Frontal cortex (tissue), 4 donors: ENCODE results near the gene CS. TPM values are rescaled to one million over a fixed set of nuclear protein-coding genes. Genes with fewer than 3 reads are reported as not detected.

ENCODE experiments used
- DNase-seq, 2 donors: peaks; one replicate each; pipeline ENCODE4 v3.0.0; 2012; ENCODE audit warnings: low spot score in 2 of 2
- FAIRE-seq: peaks from 2 replicates; lab custom pipeline; 2012; peaks lifted over from hg19 to GRCh38; lab: Jason Lieb, UNC
- total RNA-seq: library from RNA; depleted of rRNA; stranded (reverse); fragments of >200 nt; gene quantifications from one replicate; pipeline ENCODE4 v1.2.3, GENCODE V29; 2014
- donor health status: control.
- donor health status: control.
- donor health status: control.

The CS gene
- total RNA-seq, 1 donor from 2014 or later, result 83.6 TPM

GRCh38 chr12:56257491-56258067, 42.6 kb downstream of the CS start:
- DNase-seq, result no peak
- FAIRE-seq, result no peak

- DNase-seq, result no peak
- FAIRE-seq, result no peak
Measured at GRCh38 chr12:56257071-56257470, 43.1 kb downstream of the CS start.

GRCh38 chr12:56256326-56256960, 43.7 kb downstream of the CS start:
- DNase-seq, result no peak
- FAIRE-seq, result no peak

GRCh38 chr12:56255671-56256070, 44.5 kb downstream of the CS start:
- no peak for DNase-seq
- no peak for FAIRE-seq

- DNase-seq (no peak), FAIRE-seq (no peak)
Measured at GRCh38 chr12:56253091-56253490, 47.0 kb downstream of the CS start.

GRCh38 chr12:56252649-56253048, 47.5 kb downstream of the CS start:
- DNase-seq, result no peak
- no peak for FAIRE-seq

- DNase-seq (no peak), FAIRE-seq (no peak)
Measured at GRCh38 chr12:56248711-56249110, 51.4 kb downstream of the CS start.

GRCh38 chr12:56247923-56248322, 52.2 kb downstream of the CS start:
- FAIRE-seq, result no peak
- DNase-seq, result no peak

GRCh38 chr12:56244494-56244893, 55.6 kb downstream of the CS start:
- FAIRE-seq, result no peak
- no peak for DNase-seq

GRCh38 chr12:56243731-56244181, 56.4 kb downstream of the CS start:
- DNase-seq, result no peak
- FAIRE-seq, result no peak

GRCh38 chr12:56242986-56243385, 57.1 kb downstream of the CS start:
- FAIRE-seq (no peak), DNase-seq (no peak)

GRCh38 chr12:56241424-56242303, 58.5 kb downstream of the CS start:
- FAIRE-seq (no peak), DNase-seq (no peak)

GRCh38 chr12:56237552-56237951, 62.6 kb downstream of the CS start:
- DNase-seq (no peak), FAIRE-seq (no peak)

GRCh38 chr12:56236985-56237384, 63.1 kb downstream of the CS start:
- DNase-seq (no peak), FAIRE-seq (no peak)

- FAIRE-seq (no peak), DNase-seq (no peak)
Measured at GRCh38 chr12:56236091-56236490, 64.0 kb downstream of the CS start.

GRCh38 chr12:56234746-56235436, 65.2 kb downstream of the CS start:
- DNase-seq (no peak), FAIRE-seq (no peak)

- FAIRE-seq (no peak), DNase-seq (no peak)
Measured at GRCh38 chr12:56231184-56231582, 68.9 kb downstream of the CS start.

GRCh38 chr12:56230432-56231183, 69.5 kb downstream of the CS start:
- FAIRE-seq (no peak), DNase-seq (no peak)

GRCh38 chr12:56229916-56230431, 70.2 kb downstream of the CS start, which contains the start of gene SLC39A5:
Gene SLC39A5, plus strand, starts transcription at chr12:56230051. Its CDS starts 1,224 bp downstream, at chr12:56231275.
- FAIRE-seq, result no peak
- no peak for DNase-seq
